ENCODE results near the gene CEP78.

DNA sequence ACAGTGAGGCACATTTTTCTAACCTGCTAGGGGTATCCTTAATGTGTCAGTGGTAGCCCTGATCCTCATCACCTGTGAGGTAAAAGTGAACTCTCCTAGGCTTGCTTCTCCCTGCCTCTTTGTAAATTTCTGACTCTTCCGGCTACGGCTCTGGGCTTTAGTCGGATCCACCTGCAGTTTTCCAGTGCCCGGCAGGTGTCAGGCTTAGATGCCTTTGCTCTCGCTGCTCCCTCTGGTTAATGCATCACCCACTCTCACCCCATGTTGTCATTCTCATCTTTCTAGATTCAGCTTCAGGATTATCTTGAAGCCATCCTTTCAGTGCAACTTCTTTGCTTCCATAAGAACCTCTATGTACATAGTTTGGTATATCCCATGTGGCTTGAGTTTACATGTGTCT is 3.6 kb downstream of the CEP78 start:
- no peak for TF ChIP-seq POLR2A (IDR thresholded peaks at IDR 0.05)
- TF ChIP-seq, protein P1, sequence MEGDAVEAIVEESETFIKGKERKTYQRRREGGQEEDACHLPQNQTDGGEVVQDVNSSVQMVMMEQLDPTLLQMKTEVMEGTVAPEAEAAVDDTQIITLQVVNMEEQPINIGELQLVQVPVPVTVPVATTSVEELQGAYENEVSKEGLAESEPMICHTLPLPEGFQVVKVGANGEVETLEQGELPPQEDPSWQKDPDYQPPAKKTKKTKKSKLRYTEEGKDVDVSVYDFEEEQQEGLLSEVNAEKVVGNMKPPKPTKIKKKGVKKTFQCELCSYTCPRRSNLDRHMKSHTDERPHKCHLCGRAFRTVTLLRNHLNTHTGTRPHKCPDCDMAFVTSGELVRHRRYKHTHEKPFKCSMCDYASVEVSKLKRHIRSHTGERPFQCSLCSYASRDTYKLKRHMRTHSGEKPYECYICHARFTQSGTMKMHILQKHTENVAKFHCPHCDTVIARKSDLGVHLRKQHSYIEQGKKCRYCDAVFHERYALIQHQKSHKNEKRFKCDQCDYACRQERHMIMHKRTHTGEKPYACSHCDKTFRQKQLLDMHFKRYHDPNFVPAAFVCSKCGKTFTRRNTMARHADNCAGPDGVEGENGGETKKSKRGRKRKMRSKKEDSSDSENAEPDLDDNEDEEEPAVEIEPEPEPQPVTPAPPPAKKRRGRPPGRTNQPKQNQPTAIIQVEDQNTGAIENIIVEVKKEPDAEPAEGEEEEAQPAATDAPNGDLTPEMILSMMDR (IDR thresholded peaks at IDR 0.05), result no peak
- no peak for TF ChIP-seq EP300 (IDR thresholded peaks at IDR 0.05)
